Eye (tissue), 1 donor: ENCODE data around the gene CDH6.

Experiments used
- DNase-seq: peaks from one replicate; pipeline ENCODE4 v3.0.0-alpha.2; 2015

The CDH6 gene

GRCh38 chr5:31193591-31194467 lies at the start of gene CDH6:
Gene CDH6, plus strand, starts transcription at chr5:31193686. Its CDS starts 73,788 bp downstream, at chr5:31267474.
- peak; percentile 93 for DNase-seq

DNA sequence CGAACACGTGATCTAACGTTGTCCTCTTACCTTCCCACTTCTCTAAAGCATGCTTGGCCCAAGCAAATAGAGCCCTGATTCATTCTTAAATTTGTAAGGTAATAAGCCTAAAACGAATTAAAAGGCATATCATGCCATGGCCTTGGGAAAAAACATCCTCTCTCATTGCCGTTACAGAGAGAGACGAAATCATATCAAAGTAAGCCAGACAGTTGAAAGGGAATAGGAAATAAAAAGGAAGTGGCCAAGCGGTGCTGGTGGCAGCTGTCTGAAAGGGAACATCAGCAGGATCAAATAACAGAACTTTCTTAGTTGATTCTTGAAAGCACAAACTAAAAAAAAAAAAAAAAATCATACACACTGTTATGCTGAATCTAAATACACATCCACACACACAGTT lies 49.1 kb upstream of the CDH6 start:
- no peak for DNase-seq

GRCh38 chr5:31148959-31149475 lies 44.5 kb upstream of the CDH6 start:
- no peak for DNase-seq

- DNase-seq = no peak
These were observed 40.0 kb upstream of the CDH6 start for GRCh38 chr5:31153521-31153920.

- no peak for DNase-seq
These were observed 36.8 kb upstream of the CDH6 start for GRCh38 chr5:31156631-31157160.

DNA sequence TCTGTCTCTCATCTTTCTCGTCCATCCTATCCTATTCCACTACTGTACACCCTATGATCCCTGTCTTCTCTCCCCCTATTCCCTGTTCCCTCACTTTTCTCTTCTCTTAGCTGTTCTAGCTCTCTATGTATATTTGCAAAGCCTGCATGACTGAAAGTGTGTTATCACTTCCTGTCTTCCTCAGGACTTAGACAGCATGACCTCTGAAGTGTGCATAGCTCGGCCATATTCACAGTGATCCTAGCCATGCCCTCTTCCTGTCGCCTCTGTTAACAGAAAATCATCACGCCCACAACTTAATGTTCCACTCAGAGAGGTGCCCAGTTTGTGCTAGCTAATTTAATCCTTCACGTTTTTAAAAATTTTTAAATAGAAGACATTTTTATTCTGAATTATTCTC lies 35.8 kb upstream of the CDH6 start:
- no peak for DNase-seq

DNA sequence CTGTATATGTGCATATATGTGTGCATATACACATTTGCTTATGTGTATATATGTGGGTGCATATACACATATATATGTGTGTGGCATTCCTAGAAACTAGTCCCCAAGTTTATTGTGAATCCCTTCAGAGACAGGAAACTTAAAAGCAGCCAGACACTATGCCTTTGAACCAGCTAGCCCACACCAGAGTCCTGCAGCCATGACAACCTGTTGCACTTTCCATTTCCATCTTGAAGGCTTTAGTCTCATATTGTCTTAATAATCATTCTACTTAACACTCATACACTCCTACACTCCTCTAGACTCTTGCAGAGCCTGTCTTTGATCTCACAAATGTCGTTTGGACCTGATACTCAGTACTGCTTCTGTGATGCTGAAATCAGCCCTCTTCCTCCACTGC lies 34.8 kb upstream of the CDH6 start:
- DNase-seq = no peak

DNA sequence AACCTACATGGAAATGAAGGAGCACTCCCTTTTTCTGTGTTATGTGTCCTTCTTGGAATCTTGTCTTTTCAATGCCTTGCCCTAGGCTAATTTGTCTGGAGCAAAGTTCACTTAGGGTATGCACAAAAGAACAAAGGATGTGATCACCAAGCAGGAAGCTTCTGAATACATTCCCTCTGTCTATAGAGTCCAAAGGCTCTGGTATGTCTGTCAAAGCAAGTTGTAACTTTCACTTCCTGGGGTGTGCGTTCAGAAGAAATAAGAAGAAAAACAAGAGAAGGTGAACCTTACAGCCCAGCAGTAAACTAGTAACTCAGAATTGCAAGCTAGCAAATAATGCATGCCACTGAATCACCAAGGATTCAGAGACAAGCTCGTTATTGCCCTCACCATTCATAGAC lies 31.7 kb upstream of the CDH6 start:
- peak; percentile 74 for DNase-seq

DNA sequence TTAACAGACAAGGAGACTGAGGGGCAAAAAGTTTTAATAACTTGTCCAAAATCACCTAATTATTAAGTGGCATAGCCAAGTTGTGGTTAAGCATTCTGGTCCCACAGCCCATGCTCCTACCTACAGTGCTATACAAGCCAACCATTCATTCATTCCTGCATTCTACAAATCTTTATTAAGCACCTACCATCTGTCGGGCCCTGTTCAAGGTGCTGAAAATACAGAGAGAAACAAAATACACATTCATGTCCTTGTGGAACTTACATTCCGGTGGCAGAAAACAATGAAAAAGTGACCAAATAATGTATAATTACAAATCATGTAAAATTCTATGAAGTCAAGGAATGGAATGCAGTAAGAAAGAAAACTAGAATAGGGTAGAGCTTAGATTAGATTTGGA lies 27.8 kb upstream of the CDH6 start:
- DNase-seq = no peak

- no peak for DNase-seq
These were observed 24.1 kb upstream of the CDH6 start for GRCh38 chr5:31169379-31169778.

- DNase-seq = no peak
These were observed 20.6 kb upstream of the CDH6 start for GRCh38 chr5:31172881-31173280.

DNA sequence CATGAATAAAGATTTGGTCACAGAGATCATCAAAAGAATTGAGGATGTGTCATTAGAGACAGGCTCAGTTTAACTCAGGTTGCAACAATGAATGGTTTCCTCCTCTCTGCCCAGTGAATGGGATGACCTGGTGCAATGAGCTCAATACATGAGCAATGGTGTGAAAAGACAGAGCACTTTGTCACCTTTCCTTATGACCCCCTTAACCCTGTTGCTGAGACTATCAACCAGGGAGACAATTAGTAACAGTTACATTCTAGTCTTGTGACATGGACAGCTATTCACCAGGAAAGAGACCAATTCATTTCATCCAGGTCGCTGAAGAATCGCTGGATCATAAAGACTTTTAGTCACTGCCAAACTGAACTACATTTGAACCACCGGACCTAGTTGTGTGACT lies 19.9 kb upstream of the CDH6 start:
- DNase-seq = no peak

DNA sequence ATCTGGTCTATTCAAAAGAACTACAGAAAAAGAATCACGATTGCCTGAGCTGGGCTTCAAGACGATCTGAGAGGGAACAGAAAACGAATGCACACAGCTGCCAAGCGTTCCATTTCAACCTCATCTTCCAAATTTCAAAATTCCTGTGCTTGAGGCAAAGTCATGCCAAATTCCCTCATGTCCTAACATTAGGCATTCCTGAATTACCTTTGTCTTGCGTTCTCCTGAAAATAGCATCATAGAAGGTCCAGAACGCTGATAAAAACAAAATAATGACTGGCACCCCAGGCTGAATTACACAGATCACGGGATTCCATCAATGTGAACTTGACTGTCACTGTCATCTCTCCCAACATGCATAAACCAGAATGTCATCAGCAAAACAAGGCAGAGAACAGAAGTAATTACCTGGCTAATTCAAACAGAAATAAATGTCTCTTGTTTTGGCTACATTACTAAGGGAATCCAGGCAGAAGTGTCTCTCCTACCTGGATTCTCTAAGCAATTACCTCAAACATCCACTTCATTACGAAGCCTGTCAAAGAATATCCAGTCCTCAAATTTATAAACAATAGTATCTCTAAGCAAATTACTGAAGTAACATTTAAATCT lies 12.0 kb upstream of the CDH6 start:
- no peak for DNase-seq

GRCh38 chr5:31182136-31182535 lies 11.3 kb upstream of the CDH6 start:
- no peak for DNase-seq

DNA sequence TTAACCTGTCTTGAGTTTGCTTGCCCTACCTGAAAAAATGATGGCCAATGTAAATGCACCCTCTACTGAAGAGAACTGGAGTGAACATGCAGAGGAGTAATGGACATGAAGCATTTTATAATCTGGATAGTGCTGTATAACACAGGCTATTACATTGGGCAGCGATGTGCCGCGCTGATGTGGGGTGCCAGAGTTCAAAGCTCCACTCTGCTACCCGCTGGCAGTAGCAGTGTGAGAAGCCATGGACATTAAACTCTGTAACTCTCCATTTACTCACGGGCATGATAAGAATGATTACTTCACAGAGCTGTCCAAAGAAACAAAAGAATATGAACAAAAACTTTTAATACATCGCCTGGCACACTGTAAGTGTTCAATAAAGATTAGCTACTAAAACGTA lies 7.5 kb upstream of the CDH6 start:
- DNase-seq = no peak

DNA sequence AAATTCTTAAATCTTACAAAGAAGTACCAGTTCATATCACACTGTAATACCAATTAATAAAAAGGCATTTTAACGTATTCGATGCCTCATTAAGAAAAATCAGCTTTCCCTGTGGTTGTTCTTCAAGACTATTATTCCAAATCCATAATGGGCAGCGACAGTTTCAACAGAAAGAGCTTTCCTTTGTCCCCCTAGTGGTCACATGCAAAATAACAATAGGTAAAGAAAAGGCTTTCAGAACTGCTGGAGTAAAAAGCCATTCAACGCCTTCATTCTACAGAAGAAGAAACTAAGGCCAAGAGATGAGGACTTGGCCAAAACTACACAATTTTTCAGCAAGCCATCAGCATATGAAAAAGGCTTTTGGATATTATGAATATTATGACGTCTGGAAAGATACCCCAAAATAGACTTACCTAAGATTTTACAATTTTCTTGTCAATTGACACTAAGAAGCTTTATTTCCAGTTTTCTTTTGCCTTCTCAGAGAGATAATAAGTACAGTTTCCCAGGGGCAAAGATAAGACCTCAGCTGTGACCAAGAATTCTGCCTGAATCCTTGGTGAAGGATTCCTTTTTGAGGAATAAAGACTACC lies 6.7 kb upstream of the CDH6 start:
- DNase-seq = peak; percentile 84

GRCh38 chr5:31187591-31187990 lies 5.9 kb upstream of the CDH6 start:
- no peak for DNase-seq

DNA sequence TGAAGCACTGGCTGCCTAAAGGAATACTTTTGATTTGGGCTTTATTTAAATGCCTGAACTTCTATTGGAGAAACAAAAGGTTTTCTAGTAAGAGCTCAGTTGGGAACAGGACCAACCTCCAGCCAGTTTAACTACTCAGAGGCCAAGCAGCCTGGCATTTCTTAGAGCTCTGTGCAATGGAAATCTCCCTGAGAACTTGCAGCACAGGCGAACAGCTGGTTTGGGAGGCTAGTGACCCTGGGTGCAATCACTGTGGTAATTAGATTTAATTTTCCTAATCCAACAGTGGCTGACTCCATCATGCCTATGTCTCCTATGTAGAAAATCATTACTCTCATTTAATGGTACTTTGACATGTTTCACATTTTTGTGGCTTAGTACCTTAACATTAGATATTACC lies 1.0 kb upstream of the CDH6 start:
- peak; percentile 65 for DNase-seq

DNA sequence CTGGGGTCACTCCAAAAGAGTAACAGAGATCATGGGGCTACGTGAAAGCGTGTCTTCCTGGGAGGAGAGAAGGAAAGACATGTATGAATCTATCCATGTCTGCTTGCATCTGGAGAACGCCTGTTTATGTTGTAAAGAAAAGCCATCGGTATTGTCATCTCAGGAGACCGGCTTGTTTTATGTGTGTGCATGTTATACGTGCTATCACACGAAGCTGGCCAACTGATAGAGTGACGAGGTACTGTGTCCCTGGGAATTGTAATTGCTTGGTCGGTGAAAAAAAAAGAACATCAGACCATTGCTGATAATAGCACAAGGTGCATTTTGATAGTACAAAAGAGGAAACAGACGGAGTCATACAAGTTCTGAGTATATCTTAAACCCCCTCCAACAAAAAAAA lies 370 bp upstream of the CDH6 start:
- DNase-seq = peak; percentile 82

- peak; percentile 77 for DNase-seq
These were observed 955 bp downstream of the CDH6 start for GRCh38 chr5:31194468-31194813.

DNA sequence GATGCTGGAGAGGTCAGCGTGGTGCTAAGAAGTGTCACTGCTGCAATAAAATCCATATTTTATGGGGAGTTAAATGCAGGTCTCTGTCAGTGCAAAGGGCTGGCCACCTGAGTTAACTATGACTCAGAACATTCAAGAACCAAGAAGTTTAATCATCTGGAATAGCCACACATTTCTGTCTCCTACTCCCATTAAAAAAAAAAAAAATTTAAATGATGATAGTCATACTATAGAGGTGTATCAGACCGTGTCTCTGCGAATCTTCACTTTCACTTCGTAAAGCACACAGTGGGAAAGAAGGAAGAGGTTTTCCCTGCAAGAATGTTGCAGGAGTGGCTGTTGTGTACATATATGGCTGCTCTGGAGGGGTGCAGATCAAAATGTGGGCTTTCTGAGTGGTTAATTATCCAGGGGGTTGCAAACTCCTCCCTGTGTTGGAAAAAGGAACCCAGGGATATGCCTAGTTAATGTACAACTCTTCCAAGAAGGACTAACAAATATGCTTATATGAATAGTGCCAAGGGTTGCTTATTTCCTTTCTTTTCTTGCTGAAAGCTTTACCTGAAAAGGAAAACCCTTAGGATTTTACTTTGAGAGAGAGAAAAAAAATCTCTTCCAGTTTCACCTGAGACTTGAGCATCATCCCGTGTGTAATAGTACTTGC lies 1.5 kb downstream of the CDH6 start:
- DNase-seq = peak; percentile 44

DNA sequence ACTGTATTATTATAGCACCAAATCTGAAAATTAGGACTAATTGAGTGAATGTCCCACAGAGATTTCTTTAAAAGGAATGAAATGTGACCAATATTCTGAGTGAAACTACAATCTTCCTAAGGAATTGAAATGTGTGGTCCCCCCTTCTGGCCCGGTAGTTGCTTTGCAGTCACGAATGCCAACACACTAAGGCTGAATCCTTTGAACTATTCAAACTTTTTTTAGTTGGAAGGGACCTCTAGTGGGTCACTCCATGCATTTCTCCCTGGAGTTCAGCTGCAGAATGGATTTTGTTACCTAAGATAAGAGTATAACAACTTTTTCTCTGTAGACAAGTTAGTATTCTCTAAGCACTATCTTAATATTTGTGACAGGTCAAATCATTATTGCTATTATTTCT lies 2.8 kb downstream of the CDH6 start:
- peak; percentile 65 for DNase-seq

DNA sequence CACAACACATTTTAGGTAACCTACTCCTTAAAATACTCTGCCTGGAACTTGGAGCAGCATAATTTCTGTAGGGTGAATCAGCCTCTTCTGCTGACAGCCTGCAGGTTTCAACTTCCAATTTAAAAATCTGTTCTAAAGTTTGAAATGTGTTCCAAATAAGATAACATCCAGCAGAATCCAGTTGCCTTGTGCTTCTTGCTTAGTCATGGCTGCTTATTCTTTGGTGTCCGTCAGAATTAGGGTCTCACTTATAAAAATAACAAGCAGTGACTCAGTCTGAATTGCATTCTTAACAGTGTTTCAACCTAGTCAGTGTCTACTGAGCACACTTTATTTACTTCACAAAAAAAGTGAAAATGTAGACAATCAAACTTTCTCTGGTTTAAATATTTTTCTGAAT lies 3.7 kb downstream of the CDH6 start:
- no peak for DNase-seq
